Epidermal melanocyte (primary cell): ENCODE results near the gene WHRN.

Source experiments
- DNase-seq: peaks from one replicate; pipeline ENCODE4 v3.0.0; 2011; ENCODE audit warnings: low spot score; ENCODE audit not compliant: insufficient read length

Gene WHRN

GRCh38 chr9:114472765-114473446 lies 32.4 kb downstream of the WHRN start:
- DNase-seq: no peak

GRCh38 chr9:114471157-114471556 lies 34.1 kb downstream of the WHRN start:
- no peak for DNase-seq

- no peak for DNase-seq
These were observed 34.7 kb downstream of the WHRN start for GRCh38 chr9:114470581-114470980.

GRCh38 chr9:114470121-114470520 lies 35.2 kb downstream of the WHRN start:
- DNase-seq: no peak

GRCh38 chr9:114469091-114469853 lies 36.0 kb downstream of the WHRN start:
- no peak for DNase-seq

- DNase-seq: no peak
These were observed 37.4 kb downstream of the WHRN start for GRCh38 chr9:114467910-114468309.

GRCh38 chr9:114467226-114467750 lies 38.0 kb downstream of the WHRN start:
- no peak for DNase-seq

- no peak for DNase-seq
These were observed 39.1 kb downstream of the WHRN start for GRCh38 chr9:114465906-114466900.

GRCh38 chr9:114465417-114465816 lies 39.9 kb downstream of the WHRN start:
- DNase-seq: no peak

- no peak for DNase-seq
These were observed 40.8 kb downstream of the WHRN start for GRCh38 chr9:114464281-114465051.

- DNase-seq: no peak
These were observed 42.5 kb downstream of the WHRN start for GRCh38 chr9:114462791-114463190.

- DNase-seq: no peak
These were observed 43.8 kb downstream of the WHRN start for GRCh38 chr9:114461468-114461867.

GRCh38 chr9:114460513-114461199 lies 44.6 kb downstream of the WHRN start:
- no peak for DNase-seq

GRCh38 chr9:114459464-114459863 lies 45.8 kb downstream of the WHRN start:
- DNase-seq: no peak

- no peak for DNase-seq
These were observed 48.3 kb downstream of the WHRN start for GRCh38 chr9:114456929-114457328.

GRCh38 chr9:114454652-114455051 lies 50.6 kb downstream of the WHRN start:
- no peak for DNase-seq

GRCh38 chr9:114452219-114453165 lies 52.8 kb downstream of the WHRN start:
- DNase-seq: no peak

- DNase-seq: no peak
These were observed 53.6 kb downstream of the WHRN start for GRCh38 chr9:114451707-114452031.
